K562 (cell line): ENCODE data around the gene CABP4. TPM values are rescaled to one million over a fixed set of nuclear protein-coding genes. Genes with fewer than 3 reads are reported as not detected.

Experiments used
- CHCHD3 ChIP-seq: fragments of 250-450 bp; sonication (Bioruptor Pico); IDR thresholded peaks from 2 replicates; pipeline ENCODE4 v2.1.2; 2022; ENCODE audit warnings: mild to moderate bottlenecking
- HDAC2 ChIP-seq: fragments of 450-650 bp; IDR thresholded peaks from 2 replicates; pipeline ENCODE4 v1.6.1; 2016; ENCODE audit warnings: mild to moderate bottlenecking
- HDGF ChIP-seq: fragments of 450-650 bp; IDR thresholded peaks from 2 replicates; pipeline ENCODE4 v1.6.1; 2016
- SIN3B ChIP-seq: fragments of 450-650 bp; IDR thresholded peaks from 2 replicates; pipeline ENCODE4 v1.6.1; 2017; ENCODE audit warnings: low read depth, mild to moderate bottlenecking, moderate library complexity
- SLC30A9 ChIP-seq: fragments of 250-450 bp; sonication (Bioruptor Pico); IDR thresholded peaks from 2 replicates; pipeline ENCODE4 v1.8.0; 2022; ENCODE audit warnings: mild to moderate bottlenecking, moderate library complexity
- SMARCB1 ChIP-seq: IDR thresholded peaks from 2 replicates; pipeline ENCODE4 v1.6.1; 2011; ENCODE audit warnings: improper control_type of control experiment, low read depth; ENCODE audit not compliant: insufficient read length
- THAP7 ChIP-seq: fragments of 250-450 bp; sonication (Bioruptor Pico); IDR thresholded peaks from 2 replicates; pipeline ENCODE4 v1.5.0; 2021
- U2AF1 ChIP-seq: fragments of 200-400 bp; formaldehyde crosslinking; optimal IDR thresholded peaks from 2 replicates; pipeline ENCODE3; 2017; ENCODE audit warnings: mild to moderate bottlenecking, low read depth, low read length, moderate library complexity
- ZKSCAN3 ChIP-seq: fragments of 250-450 bp; sonication (Bioruptor Pico); IDR thresholded peaks from 2 replicates; pipeline ENCODE4 v1.4.0; 2020
- ZNF23 ChIP-seq: fragments of 250-450 bp; sonication (Bioruptor Pico); IDR thresholded peaks from 2 replicates; pipeline ENCODE4 v1.4.0; 2020; ENCODE audit warnings: mild to moderate bottlenecking
- ZNF253 ChIP-seq: fragments of 250-450 bp; sonication (Bioruptor Pico); conservative IDR thresholded peaks from 2 replicates; pipeline ENCODE4 v1.6.1; 2021; ENCODE audit warnings: mild to moderate bottlenecking
- ZNF511 ChIP-seq: sonication (generic); formaldehyde crosslinking; IDR thresholded peaks from 2 replicates; pipeline ENCODE4 v1.8.0; 2022; ENCODE audit warnings: mild to moderate bottlenecking, missing genetic modification reagents
- polyA plus RNA-seq, 8 experiments: library from polyadenylated mRNA; depleted of rRNA in 4 of 8; stranded (reverse) in 5 of 8; unstranded in 3 of 8; fragments of >200 nt; fragmentation: Nextera tagmentation in 2 of 8; fragmentation: Illumina TruSeq in 1 of 8; extraction: Ambion mirVana in 2 of 8; extraction: Trizol in 1 of 8; gene quantifications; 2 replicates each; pipeline versions ENCODE4 v1.2.1 to v1.2.3, GENCODE V29; 2011 to 2014; ENCODE audit warnings: inconsistent platforms in 1 of 8, missing spikeins in 1 of 8
- total RNA-seq, 7 experiments: library from RNA; depleted of rRNA in 6 of 7; stranded (reverse); fragments of >200 nt in 6 of 7; fragmentation: Illumina TruSeq in 2 of 7; extraction: Trizol in 2 of 7; gene quantifications; 2 replicates each; pipeline versions ENCODE4 v1.2.1 to v1.2.3, GENCODE V29; 2011 to 2021; ENCODE audit warnings: low replicate concordance in 1 of 7
- TF ChIP-seq, protein P1 (sequence below): IDR thresholded peaks from 3 replicates; pipeline ENCODE4 v1.6.1; 2011; ENCODE audit warnings: borderline replicate concordance, mild to moderate bottlenecking, moderate library complexity; ENCODE audit not compliant: insufficient read length; ENCODE audit errors: extremely low read depth
- TF ChIP-seq, protein P2 (sequence below): fragments of 200-600 bp; sonication (generic); IDR thresholded peaks from one replicate; pipeline ENCODE4 v1.6.1; 2012; ENCODE audit warnings: mild to moderate bottlenecking, low read depth, low read length, inconsistent platforms

Gene CABP4
- total and polyA plus RNA-seq, 9 of the 15 experiments (the other 6 are each of a cell fraction or from before 2014, with no cell fraction given), result 0.11 TPM; not detected in 8

DNA sequence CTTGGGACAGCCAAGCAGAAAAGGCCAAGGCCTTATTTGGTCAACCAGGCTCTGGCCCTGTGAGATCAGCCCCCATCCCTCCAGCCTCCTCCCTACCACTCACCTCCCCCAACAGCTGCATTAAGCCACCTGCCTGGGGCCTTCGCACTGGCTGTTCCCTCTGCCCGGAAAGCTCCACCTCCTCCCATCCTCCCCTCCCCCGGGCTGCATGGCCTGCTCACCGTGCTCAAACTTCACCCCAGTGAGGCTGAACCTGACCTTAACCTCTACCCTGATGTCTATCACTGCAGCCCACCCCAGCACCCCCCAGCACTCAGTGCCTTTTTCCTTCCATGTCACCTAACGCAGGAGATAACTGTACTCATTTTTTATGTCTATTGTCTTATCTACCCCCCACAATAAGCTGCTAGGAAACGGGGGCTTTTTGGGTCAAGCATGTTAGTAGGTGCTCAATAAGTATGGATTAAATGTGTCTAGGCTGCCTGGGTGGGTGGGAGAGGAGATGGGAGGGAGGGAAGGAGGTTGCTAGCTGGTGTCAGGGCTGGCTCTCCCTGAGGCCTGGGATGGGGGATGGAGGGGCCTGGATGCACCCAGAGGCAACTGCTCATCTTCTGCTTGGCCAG lies 18.6 kb upstream of the CABP4 start (continued):
- TF ChIP-seq, protein P1, sequence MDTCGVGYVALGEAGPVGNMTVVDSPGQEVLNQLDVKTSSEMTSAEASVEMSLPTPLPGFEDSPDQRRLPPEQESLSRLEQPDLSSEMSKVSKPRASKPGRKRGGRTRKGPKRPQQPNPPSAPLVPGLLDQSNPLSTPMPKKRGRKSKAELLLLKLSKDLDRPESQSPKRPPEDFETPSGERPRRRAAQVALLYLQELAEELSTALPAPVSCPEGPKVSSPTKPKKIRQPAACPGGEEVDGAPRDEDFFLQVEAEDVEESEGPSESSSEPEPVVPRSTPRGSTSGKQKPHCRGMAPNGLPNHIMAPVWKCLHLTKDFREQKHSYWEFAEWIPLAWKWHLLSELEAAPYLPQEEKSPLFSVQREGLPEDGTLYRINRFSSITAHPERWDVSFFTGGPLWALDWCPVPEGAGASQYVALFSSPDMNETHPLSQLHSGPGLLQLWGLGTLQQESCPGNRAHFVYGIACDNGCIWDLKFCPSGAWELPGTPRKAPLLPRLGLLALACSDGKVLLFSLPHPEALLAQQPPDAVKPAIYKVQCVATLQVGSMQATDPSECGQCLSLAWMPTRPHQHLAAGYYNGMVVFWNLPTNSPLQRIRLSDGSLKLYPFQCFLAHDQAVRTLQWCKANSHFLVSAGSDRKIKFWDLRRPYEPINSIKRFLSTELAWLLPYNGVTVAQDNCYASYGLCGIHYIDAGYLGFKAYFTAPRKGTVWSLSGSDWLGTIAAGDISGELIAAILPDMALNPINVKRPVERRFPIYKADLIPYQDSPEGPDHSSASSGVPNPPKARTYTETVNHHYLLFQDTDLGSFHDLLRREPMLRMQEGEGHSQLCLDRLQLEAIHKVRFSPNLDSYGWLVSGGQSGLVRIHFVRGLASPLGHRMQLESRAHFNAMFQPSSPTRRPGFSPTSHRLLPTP, result no peak
- TF ChIP-seq HDGF, result no peak
- no peak for TF ChIP-seq ZNF253
- TF ChIP-seq HDAC2, result no peak; the same call in 1 of the 2 replicates
- no peak for TF ChIP-seq SIN3B
- no peak for TF ChIP-seq ZNF511 (CRISPR knock-in tag)
- TF ChIP-seq SMARCB1, result no peak
- TF ChIP-seq ZKSCAN3, result no peak
- no peak for TF ChIP-seq ZNF23 (CRISPR knock-in tag)
- TF ChIP-seq SLC30A9 (CRISPR knock-in tag), result no peak
- TF ChIP-seq, protein P2, sequence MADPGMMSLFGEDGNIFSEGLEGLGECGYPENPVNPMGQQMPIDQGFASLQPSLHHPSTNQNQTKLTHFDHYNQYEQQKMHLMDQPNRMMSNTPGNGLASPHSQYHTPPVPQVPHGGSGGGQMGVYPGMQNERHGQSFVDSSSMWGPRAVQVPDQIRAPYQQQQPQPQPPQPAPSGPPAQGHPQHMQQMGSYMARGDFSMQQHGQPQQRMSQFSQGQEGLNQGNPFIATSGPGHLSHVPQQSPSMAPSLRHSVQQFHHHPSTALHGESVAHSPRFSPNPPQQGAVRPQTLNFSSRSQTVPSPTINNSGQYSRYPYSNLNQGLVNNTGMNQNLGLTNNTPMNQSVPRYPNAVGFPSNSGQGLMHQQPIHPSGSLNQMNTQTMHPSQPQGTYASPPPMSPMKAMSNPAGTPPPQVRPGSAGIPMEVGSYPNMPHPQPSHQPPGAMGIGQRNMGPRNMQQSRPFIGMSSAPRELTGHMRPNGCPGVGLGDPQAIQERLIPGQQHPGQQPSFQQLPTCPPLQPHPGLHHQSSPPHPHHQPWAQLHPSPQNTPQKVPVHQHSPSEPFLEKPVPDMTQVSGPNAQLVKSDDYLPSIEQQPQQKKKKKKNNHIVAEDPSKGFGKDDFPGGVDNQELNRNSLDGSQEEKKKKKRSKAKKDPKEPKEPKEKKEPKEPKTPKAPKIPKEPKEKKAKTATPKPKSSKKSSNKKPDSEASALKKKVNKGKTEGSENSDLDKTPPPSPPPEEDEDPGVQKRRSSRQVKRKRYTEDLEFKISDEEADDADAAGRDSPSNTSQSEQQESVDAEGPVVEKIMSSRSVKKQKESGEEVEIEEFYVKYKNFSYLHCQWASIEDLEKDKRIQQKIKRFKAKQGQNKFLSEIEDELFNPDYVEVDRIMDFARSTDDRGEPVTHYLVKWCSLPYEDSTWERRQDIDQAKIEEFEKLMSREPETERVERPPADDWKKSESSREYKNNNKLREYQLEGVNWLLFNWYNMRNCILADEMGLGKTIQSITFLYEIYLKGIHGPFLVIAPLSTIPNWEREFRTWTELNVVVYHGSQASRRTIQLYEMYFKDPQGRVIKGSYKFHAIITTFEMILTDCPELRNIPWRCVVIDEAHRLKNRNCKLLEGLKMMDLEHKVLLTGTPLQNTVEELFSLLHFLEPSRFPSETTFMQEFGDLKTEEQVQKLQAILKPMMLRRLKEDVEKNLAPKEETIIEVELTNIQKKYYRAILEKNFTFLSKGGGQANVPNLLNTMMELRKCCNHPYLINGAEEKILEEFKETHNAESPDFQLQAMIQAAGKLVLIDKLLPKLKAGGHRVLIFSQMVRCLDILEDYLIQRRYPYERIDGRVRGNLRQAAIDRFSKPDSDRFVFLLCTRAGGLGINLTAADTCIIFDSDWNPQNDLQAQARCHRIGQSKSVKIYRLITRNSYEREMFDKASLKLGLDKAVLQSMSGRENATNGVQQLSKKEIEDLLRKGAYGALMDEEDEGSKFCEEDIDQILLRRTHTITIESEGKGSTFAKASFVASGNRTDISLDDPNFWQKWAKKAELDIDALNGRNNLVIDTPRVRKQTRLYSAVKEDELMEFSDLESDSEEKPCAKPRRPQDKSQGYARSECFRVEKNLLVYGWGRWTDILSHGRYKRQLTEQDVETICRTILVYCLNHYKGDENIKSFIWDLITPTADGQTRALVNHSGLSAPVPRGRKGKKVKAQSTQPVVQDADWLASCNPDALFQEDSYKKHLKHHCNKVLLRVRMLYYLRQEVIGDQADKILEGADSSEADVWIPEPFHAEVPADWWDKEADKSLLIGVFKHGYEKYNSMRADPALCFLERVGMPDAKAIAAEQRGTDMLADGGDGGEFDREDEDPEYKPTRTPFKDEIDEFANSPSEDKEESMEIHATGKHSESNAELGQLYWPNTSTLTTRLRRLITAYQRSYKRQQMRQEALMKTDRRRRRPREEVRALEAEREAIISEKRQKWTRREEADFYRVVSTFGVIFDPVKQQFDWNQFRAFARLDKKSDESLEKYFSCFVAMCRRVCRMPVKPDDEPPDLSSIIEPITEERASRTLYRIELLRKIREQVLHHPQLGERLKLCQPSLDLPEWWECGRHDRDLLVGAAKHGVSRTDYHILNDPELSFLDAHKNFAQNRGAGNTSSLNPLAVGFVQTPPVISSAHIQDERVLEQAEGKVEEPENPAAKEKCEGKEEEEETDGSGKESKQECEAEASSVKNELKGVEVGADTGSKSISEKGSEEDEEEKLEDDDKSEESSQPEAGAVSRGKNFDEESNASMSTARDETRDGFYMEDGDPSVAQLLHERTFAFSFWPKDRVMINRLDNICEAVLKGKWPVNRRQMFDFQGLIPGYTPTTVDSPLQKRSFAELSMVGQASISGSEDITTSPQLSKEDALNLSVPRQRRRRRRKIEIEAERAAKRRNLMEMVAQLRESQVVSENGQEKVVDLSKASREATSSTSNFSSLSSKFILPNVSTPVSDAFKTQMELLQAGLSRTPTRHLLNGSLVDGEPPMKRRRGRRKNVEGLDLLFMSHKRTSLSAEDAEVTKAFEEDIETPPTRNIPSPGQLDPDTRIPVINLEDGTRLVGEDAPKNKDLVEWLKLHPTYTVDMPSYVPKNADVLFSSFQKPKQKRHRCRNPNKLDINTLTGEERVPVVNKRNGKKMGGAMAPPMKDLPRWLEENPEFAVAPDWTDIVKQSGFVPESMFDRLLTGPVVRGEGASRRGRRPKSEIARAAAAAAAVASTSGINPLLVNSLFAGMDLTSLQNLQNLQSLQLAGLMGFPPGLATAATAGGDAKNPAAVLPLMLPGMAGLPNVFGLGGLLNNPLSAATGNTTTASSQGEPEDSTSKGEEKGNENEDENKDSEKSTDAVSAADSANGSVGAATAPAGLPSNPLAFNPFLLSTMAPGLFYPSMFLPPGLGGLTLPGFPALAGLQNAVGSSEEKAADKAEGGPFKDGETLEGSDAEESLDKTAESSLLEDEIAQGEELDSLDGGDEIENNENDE, result no peak
- TF ChIP-seq U2AF1, result no peak
- no peak for TF ChIP-seq THAP7 (CRISPR knock-in tag)
- no peak for TF ChIP-seq CHCHD3 (CRISPR knock-in tag)
